Measurements from ENCODE around the gene RBM41. TPM values are rescaled to one million over a fixed set of nuclear protein-coding genes. Genes with fewer than 3 reads are reported as not detected.

RBM41 gene
- total and polyA plus RNA-seq, 4 donors: 3.3 to 17.6 (median 9.9) TPM

DNA sequence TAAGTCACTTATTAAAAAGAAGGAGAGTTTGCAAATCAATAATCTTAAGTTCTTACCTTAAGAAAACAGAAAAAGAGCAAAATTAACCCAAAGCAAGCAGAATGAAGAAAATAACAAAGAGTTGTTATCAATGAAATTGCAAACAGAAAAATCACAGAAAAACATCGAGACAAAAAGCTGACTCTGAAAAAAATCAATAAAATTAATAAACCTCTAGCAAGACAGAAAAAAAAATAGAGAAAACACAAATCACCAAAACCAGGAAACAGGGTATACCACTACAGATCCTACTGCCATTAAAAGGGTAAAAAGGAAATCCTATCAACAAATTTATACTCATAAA is 17.3 kb upstream of the RBM41 start:
- Histone ChIP-seq H3K4me3 (ENCODE audit: low read depth in 1 of 3, low read length in 3 of 3) (no peak overlapping the region), H3K27me3 (ENCODE audit: control insufficient read depth in 4 of 4, insufficient read depth in 4 of 4, low read length in 3 of 4) (no peaks in the 10 kb centered on the region), H3K36me3 (ENCODE audit: control insufficient read depth in 4 of 4, insufficient read depth in 3 of 4, low read depth in 1 of 4, low read length in 3 of 4) (no peaks in the 10 kb centered on the region), H3K27ac (ENCODE audit: low read depth in 1 of 2, low read length in 2 of 2) (no peak overlapping the region), H3K4me1 (ENCODE audit: control insufficient read depth in 4 of 4, insufficient read depth in 4 of 4, low read length in 3 of 4) (no peaks in the 10 kb centered on the region), H3K9ac (ENCODE audit: low read depth in 1 of 2, low read length in 2 of 2) (no peak overlapping the region), H3K9me3 (ENCODE audit: control insufficient read depth in 4 of 4, low read length in 3 of 4) (no peaks in the 10 kb centered on the region)
- no peak for TF ChIP-seq FOXA1 (IDR thresholded peaks at IDR 0.05)
- TF ChIP-seq TAF1 (conservative IDR thresholded peaks at IDR 0.05): no peak
- TF ChIP-seq, protein P1, sequence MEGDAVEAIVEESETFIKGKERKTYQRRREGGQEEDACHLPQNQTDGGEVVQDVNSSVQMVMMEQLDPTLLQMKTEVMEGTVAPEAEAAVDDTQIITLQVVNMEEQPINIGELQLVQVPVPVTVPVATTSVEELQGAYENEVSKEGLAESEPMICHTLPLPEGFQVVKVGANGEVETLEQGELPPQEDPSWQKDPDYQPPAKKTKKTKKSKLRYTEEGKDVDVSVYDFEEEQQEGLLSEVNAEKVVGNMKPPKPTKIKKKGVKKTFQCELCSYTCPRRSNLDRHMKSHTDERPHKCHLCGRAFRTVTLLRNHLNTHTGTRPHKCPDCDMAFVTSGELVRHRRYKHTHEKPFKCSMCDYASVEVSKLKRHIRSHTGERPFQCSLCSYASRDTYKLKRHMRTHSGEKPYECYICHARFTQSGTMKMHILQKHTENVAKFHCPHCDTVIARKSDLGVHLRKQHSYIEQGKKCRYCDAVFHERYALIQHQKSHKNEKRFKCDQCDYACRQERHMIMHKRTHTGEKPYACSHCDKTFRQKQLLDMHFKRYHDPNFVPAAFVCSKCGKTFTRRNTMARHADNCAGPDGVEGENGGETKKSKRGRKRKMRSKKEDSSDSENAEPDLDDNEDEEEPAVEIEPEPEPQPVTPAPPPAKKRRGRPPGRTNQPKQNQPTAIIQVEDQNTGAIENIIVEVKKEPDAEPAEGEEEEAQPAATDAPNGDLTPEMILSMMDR (IDR thresholded peaks at IDR 0.05; ENCODE audit: low read depth, low read length, missing input control): no peak
- no peak for TF ChIP-seq SP1 (IDR thresholded peaks at IDR 0.05)
- TF ChIP-seq GABPA (IDR thresholded peaks at IDR 0.05 in 1 of 2, conservative IDR thresholded peaks at IDR 0.05 in 1 of 2): no peak
- TF ChIP-seq HNF4G (IDR thresholded peaks at IDR 0.05): no peak
- TF ChIP-seq, protein P2, sequence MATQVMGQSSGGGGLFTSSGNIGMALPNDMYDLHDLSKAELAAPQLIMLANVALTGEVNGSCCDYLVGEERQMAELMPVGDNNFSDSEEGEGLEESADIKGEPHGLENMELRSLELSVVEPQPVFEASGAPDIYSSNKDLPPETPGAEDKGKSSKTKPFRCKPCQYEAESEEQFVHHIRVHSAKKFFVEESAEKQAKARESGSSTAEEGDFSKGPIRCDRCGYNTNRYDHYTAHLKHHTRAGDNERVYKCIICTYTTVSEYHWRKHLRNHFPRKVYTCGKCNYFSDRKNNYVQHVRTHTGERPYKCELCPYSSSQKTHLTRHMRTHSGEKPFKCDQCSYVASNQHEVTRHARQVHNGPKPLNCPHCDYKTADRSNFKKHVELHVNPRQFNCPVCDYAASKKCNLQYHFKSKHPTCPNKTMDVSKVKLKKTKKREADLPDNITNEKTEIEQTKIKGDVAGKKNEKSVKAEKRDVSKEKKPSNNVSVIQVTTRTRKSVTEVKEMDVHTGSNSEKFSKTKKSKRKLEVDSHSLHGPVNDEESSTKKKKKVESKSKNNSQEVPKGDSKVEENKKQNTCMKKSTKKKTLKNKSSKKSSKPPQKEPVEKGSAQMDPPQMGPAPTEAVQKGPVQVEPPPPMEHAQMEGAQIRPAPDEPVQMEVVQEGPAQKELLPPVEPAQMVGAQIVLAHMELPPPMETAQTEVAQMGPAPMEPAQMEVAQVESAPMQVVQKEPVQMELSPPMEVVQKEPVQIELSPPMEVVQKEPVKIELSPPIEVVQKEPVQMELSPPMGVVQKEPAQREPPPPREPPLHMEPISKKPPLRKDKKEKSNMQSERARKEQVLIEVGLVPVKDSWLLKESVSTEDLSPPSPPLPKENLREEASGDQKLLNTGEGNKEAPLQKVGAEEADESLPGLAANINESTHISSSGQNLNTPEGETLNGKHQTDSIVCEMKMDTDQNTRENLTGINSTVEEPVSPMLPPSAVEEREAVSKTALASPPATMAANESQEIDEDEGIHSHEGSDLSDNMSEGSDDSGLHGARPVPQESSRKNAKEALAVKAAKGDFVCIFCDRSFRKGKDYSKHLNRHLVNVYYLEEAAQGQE (IDR thresholded peaks at IDR 0.05): no peak
- TF ChIP-seq JUND (IDR thresholded peaks at IDR 0.05): no peak
- TF ChIP-seq, protein P3, sequence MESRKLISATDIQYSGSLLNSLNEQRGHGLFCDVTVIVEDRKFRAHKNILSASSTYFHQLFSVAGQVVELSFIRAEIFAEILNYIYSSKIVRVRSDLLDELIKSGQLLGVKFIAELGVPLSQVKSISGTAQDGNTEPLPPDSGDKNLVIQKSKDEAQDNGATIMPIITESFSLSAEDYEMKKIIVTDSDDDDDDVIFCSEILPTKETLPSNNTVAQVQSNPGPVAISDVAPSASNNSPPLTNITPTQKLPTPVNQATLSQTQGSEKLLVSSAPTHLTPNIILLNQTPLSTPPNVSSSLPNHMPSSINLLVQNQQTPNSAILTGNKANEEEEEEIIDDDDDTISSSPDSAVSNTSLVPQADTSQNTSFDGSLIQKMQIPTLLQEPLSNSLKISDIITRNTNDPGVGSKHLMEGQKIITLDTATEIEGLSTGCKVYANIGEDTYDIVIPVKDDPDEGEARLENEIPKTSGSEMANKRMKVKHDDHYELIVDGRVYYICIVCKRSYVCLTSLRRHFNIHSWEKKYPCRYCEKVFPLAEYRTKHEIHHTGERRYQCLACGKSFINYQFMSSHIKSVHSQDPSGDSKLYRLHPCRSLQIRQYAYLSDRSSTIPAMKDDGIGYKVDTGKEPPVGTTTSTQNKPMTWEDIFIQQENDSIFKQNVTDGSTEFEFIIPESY (IDR thresholded peaks at IDR 0.05): no peak
- no peak for TF ChIP-seq YY1 (IDR thresholded peaks at IDR 0.05)
- TF ChIP-seq NR2F2 (IDR thresholded peaks at IDR 0.05): no peak
- no peak for DNase-seq (ENCODE audit: low spot score)
- 77% methylated on average over 1 of the region's 1 CpG for WGBS

DNA sequence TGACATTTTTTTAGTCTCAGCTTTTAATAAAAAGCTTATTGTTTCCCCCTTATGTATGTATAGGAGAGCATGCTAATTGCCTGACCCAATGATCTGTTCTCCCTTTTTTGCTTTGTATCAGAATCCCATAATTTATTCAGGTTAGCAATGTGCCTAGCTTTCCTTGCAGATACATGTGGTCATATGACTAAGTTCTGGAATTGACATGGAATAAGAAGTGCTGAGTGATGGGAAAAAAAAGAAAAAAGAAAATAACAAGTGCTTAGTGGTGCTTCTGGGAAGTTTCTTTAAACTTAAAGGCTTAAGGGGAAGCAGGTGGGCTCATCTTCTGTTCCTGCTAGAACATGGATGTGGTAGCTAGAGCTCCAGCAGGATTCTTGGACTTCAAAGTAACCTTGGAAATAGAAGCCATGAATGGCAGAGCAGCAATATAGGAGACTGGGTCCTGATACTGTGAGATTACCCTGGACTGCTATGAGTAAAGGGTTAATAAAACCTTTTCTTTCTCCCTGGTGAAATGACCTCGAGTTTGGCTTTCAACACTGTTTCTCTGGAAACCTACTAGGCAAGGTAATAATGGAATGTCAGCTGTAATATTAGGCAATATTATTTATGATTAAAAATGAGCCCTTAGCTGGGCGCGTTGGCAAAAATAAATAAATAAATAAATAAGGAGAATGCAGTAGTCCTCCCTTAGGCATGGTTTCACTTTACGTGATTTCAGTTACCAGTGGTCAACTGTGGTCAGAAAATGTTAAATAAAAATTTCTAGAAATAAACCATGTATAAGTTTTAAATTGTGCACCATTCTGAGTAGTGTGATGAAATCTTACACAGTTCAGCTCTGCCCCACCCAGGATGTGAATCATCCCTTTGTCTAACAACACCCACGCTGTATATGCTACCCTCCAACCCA is 16.7 kb upstream of the RBM41 start:
- Histone ChIP-seq H3K9me3 (ENCODE audit: control insufficient read depth in 4 of 4, low read length in 3 of 4) (no peaks in the 10 kb centered on the region), H3K9ac (ENCODE audit: low read depth in 1 of 2, low read length in 2 of 2) (no peak overlapping the region), H3K27me3 (ENCODE audit: control insufficient read depth in 4 of 4, insufficient read depth in 4 of 4, low read length in 3 of 4) (no peaks in the 10 kb centered on the region), H3K27ac (ENCODE audit: low read depth in 1 of 2, low read length in 2 of 2) (no peak overlapping the region), H3K4me3 (ENCODE audit: low read depth in 1 of 3, low read length in 3 of 3) (no peak overlapping the region), H3K36me3 (ENCODE audit: control insufficient read depth in 4 of 4, insufficient read depth in 3 of 4, low read depth in 1 of 4, low read length in 3 of 4) (no peaks in the 10 kb centered on the region), H3K4me1 (ENCODE audit: control insufficient read depth in 4 of 4, insufficient read depth in 4 of 4, low read length in 3 of 4) (no peaks in the 10 kb centered on the region)
- WGBS: 73% methylated on average over 5 of the region's 5 CpGs
- DNase-seq (ENCODE audit: low spot score): no peak
- TF ChIP-seq TAF1 (conservative IDR thresholded peaks at IDR 0.05) (no peak), SP1 (IDR thresholded peaks at IDR 0.05) (no peak), FOXA1 (IDR thresholded peaks at IDR 0.05) (no peak), HNF4G (IDR thresholded peaks at IDR 0.05) (no peak), HNF4A (conservative IDR thresholded peaks at IDR 0.05) (no peak), GABPA (IDR thresholded peaks at IDR 0.05 in 1 of 2, conservative IDR thresholded peaks at IDR 0.05 in 1 of 2) (no peak), EGR1 (IDR thresholded peaks at IDR 0.05; ENCODE audit: low read depth in 2 of 2) (no peak), RAD21 (IDR thresholded peaks at IDR 0.05) (no peak), JUND (IDR thresholded peaks at IDR 0.05) (no peak), NR2F2 (IDR thresholded peaks at IDR 0.05) (no peak)
- TF ChIP-seq, protein P4, sequence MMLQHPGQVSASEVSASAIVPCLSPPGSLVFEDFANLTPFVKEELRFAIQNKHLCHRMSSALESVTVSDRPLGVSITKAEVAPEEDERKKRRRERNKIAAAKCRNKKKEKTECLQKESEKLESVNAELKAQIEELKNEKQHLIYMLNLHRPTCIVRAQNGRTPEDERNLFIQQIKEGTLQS (IDR thresholded peaks at IDR 0.05): no peak
- TF ChIP-seq, protein P2 (IDR thresholded peaks at IDR 0.05): no peak
